Epithelial cell of esophagus (primary cell): ENCODE results near the gene HOXA3.

ENCODE experiments used
- DNase-seq: peaks from one replicate; pipeline ENCODE4 v3.0.0; 2010; ENCODE audit warnings: low read depth
- H3K4me3 ChIP-seq: 2 replicates; pipeline ENCODE4 v1.5.1; 2011; ENCODE audit warnings: mild to moderate bottlenecking, low read length, control low read depth
- CTCF ChIP-seq: IDR thresholded peaks from 2 replicates; pipeline ENCODE4 v1.5.1; 2011; ENCODE audit warnings: low read depth, mild to moderate bottlenecking, low read length, control low read depth, inconsistent platforms; ENCODE audit not compliant: insufficient read depth; ENCODE audit errors: missing control alignments

The HOXA3 gene

DNA sequence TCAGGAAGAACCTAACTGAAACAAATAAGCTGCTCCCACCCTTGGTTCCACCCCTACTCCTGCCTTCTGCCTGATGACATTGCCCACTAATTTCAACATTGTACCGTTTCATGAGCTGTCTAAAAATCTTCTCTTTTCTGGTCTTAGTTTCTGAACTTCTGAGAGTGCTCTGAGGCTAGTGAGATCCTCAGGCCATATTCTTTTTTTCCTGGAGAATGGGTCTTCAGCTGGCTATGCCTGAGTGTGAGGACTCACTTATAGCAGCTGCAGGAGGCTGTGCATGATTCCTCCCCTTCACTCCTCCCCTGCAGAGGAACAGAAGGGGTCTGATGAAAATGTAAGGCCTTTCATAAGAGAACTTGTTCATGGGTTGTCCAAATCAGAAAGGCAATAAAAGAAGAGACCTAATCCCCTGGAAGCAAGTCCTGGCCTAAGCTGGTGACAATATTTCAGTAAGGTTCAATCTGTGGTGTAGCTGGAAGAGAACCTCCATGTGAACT is 32.9 kb downstream of the HOXA3 start:
- no peak for DNase-seq
- no peak for TF ChIP-seq CTCF
- H3K4me3 ChIP-seq: no peak overlapping the region

DNA sequence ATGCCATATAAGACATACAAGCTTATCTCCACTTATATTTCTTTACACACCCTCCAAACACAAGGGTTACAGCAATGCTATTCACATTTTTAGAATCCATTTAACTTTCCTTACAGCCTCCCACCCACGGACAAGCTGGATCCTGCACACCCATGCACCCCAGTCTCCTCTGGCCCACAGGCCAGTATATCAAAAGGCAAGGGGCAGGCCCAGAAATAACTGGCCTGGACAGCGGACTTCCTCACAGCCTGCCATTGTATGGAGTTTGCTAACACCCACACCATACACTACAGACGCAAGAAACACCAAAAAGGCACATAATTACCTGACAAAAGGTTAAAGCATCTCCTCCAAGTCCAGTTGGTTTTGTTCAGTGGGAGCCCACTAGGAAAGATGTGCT is 33.8 kb downstream of the HOXA3 start:
- no peak for TF ChIP-seq CTCF
- no peak for DNase-seq
- no peak overlapping the region for H3K4me3 ChIP-seq

- TF ChIP-seq CTCF: no peak
- peak overlapping the region; percentile 7 for H3K4me3 ChIP-seq
- no peak for DNase-seq
These were observed 34.4 kb downstream of the HOXA3 start for GRCh38 chr7:27117887-27118491.

GRCh38 chr7:27116962-27117886 is 35.2 kb downstream of the HOXA3 start:
- no peak for TF ChIP-seq CTCF
- no peak for DNase-seq
- H3K4me3 ChIP-seq: no peak overlapping the region

- TF ChIP-seq CTCF: no peak
- peak overlapping the region; percentile 42 for H3K4me3 ChIP-seq
These were observed 36.1 kb downstream of the HOXA3 start for GRCh38 chr7:27116031-27116961.

DNA sequence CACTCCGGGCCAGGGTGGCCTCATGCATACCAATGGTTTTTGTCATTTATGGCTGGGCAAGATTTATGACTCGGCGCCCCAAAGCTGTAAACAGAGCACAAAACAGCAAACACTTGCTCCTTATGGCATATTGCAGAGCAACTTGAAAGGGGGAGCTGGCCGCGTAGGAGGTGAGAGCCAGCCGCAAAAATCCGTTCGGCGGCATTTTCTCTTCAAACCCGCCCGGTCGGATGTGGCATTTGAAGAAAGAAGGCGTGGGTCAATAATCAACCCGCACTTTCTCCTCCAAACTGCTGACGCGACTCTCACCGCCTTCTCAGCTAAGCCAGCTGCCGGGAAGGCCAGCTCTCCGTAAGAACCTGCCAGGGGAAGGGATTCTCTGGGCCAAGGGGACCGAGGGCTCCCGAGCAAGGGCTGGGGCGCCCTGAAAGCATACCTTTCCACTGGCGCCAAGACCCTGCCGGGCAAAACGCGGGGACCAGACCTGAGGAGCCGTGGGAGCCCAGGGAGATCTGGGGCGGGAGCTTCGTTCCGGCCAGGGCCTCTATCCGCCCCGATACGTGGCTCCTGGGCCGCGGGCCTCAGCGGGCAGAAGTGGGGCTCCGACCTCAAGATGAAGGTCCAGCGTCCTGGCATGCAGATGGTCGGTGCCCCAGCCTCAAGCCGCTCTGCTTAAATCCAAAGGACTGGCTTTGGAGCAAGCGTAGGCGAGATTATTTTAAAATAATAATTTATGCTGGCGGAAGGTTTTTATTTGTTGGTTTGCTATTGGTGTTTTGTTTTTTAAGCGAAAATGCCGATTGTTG is 37.0 kb downstream of the HOXA3 start:
- DNase-seq: peak; percentile 64
- TF ChIP-seq CTCF: no peak

More at GRCh38 chr7:27116031-27116961, 36.1 kb downstream of the HOXA3 start:
- no peak for DNase-seq

More for the DNA sequence above, 37.0 kb downstream of the HOXA3 start:
- H3K4me3 ChIP-seq: peak overlapping the region; percentile 42
